GM19397 (cell line): Measurements from ENCODE around the gene RAX.

Experiments used
- ATAC-seq: cut with Tn5 transposase; IDR thresholded peaks from one replicate; pipeline ENCODE4 v1.9.1; 2021; ENCODE audit warnings: mild to moderate bottlenecking, moderate library complexity; ENCODE audit not compliant: unreplicated experiment

Gene RAX

GRCh38 chr18:59249199-59249774, 24.0 kb downstream of the RAX start:
- ATAC-seq: no peak

GRCh38 chr18:59246796-59247195, 26.5 kb downstream of the RAX start:
- ATAC-seq: no peak

DNA sequence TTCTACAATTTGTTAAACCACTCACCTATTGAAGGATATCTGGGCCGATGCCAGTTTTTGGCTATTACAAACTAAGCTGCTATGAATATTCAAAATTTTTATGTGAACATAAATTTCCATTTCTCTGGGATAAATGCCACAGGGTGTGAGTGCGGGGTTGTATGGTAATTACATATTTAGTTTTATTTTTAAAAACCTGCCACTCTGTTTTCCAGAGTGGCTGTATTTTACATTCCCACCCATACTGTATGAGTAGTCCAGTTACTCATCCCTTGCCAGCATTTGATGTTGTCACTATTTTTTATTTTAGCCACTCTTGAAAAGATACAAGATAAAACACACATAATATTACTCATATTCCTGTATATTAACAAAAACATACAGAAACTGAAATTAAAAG, 30.3 kb downstream of the RAX start:
- ATAC-seq: no peak

DNA sequence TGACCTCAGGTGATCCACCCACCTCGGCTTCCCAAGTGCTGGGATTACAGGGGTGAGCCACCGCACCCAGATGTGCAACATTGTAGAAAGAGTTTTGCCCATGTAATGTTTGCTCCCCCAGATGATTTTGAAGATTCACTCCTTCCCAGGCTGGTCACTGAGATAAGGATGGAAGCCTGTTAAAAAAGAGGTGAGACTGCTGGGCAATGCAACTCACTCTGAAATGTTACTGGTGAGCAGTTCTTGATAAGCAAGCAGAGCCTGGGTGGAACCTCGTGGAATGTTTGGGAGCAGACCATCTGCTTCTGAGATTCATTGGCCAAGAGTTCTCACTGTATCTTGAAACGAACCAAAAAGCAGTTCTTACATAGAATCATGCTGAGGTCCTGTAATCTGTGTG, 33.6 kb downstream of the RAX start:
- ATAC-seq: no peak

DNA sequence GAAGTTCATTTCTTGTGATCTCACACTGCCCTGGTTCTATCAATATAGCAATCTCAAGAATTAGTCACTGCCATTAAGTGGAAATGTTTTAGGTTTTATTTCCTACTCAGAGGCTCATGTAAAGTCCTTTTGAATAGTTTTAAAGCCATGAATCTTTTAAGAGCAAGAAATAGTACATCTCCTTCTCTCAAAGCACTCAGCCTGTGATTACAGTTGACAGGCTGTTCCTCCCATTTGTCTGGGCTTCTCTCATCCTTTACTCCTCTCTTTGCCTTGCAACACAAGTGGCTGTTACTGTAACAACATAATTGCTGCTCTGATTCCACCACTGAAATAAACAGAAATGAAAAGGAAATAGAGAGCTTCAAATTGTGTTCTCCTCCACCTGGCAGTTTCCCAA, 34.9 kb downstream of the RAX start:
- ATAC-seq: no peak

- no peak for ATAC-seq
These were observed 40.2 kb downstream of the RAX start for GRCh38 chr18:59233017-59233410.

DNA sequence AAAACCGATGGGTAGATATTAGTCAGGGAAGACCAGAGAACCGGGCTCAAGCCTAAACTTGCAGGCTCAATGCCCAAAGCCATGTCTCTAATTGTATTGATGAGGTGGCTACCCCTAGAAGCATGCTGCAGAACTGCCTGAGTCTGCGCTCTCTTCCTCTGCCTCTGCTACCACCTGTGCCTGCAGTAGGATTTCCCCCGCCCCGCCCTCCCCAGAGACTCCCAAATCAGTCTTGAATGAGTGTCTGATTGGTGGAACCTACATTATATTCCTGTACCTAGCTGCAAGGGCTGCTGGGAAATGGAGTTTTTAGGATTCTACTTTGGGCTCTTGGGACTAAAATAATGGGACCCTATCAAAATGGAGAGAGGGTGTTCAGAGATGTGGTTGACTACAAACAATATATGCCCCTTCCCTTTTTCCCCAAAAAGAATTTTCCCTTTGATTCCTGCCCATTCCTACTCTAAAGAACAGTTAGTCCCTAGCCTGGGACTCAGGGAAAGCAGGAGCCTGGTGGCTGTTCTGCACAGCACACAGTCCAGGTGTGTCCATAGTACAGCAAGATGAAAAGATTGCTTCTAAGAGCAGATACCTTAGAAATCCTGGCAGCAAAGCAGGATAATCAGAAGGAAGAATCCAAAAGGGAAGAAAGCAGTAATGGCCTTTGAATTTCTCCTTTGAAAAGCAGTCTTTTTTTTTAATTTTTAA, 40.8 kb downstream of the RAX start:
- no peak for ATAC-seq

GRCh38 chr18:59231877-59232276, 41.4 kb downstream of the RAX start:
- ATAC-seq: no peak

DNA sequence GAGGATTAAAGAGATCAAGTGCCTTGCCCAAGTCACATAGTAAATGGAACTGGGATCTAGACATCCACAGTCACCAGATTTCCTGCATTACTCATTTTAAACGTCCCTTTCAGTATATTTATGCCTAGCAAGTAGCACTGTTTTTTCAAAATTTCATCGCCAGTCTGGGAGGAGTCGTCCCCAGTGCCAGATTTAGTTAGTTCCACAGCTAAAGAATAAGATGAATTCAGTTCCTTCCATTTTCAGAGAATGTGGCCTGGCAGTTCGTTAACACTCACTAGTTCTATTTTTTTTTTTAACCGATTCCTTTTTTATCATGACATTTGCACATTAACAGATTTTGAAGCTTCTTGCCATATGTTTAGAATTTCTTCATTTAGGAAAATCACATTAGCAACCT, 42.1 kb downstream of the RAX start:
- ATAC-seq: no peak

DNA sequence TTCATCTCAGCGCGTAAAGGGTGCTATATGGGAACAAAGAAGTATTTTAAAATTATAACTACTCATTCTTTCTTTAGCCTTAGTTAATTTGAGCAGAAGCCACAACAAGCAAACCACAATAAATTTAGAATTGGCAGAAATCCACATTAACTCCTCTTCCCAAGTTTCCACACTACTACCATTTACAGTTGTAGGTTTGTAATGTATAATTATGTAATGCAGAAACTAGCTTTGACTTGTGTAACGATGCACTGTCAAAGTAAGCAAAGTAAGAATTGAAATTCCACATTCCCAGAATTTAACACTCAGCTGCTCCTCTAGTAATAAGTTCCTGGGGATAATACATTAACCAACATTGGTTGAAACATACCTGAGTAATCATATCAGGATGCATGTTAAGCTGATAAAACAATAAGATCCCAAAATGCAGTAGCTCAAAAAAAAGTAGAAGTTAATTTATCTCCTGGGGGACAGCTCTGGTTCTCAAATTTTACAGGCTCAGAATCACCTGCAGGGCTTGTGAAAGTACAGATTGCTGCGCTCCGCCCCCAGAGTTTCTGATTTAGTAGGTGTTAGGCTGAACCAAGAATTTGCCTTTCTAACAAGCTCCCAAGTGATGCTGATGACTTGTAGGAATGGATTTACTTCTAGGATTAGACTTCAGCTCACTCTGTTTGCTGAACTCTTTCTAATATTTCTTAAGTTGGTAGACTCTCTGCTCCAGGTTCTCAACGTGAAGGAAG, 43.4 kb downstream of the RAX start:
- ATAC-seq: no peak

GRCh38 chr18:59229191-59229590, 44.1 kb downstream of the RAX start:
- ATAC-seq: no peak

DNA sequence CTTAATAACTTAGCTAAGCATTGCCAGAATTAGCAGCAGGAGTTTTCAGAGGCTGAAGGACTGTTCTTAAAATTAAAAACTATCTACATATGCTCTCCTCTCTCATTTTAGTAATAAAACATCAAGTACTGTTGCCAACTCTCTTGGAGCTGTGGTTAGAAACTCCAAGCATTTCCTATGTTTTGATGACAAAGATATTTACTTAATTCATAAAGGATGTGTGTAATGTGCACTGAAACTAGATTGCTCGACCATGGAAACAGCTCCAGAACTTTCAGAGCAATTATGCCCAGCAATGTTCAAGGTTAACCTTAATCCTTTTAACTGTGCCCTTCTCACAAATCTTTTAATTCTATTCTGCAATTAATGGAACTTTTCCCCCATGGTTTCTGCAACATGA, 44.9 kb downstream of the RAX start:
- no peak for ATAC-seq

- no peak for ATAC-seq
These were observed 50.9 kb downstream of the RAX start for GRCh38 chr18:59222341-59222740.

DNA sequence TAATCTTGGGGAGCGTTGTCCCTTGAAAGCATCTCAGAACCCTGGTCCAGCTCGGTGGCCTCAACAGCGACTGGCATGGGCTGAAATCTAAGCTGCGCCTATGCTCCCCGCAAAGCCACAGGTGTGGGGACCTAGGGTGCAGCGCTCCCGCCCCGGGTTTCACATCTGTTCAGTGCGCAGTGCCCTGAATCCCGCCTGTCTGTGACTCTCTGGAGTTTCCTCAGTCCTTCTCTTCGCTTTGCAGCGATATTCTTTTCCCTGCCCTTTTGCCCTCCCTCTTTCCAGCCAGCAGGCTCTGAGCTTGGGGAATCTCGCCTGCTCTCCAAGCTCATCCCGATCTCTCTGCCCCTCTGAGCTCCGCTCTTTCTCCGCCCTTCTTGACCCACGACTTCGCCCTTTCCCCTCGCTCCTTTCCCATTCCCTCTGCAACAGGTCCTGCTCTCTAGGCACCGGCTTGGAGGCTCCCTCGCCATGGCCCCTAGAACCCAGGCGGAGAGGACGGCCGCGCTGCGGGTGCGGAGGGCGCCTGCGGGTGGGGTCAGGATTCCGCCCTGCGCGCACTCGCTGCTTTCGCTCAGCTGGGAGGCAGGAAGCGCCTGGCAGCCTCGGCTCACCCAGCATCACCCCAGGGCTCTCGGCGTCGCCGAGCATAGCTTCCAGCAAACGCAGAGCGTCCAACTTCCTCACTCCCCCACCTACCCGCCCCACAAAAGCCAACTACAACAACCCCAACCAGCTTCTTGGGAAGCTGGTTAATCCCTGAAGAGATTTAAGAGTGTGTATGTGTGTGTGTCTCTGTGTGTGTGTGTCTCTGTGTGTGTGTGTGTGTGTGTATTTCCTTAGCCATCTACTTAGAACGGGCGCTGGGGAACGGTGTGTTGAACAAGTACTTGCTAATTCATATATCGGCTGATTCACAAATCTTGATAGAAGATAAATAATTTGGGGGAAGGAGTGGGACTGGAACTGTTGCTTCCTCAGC, 52.2 kb downstream of the RAX start:
- ATAC-seq: no peak

GRCh38 chr18:59220164-59220783, 53.0 kb downstream of the RAX start:
- ATAC-seq: no peak

DNA sequence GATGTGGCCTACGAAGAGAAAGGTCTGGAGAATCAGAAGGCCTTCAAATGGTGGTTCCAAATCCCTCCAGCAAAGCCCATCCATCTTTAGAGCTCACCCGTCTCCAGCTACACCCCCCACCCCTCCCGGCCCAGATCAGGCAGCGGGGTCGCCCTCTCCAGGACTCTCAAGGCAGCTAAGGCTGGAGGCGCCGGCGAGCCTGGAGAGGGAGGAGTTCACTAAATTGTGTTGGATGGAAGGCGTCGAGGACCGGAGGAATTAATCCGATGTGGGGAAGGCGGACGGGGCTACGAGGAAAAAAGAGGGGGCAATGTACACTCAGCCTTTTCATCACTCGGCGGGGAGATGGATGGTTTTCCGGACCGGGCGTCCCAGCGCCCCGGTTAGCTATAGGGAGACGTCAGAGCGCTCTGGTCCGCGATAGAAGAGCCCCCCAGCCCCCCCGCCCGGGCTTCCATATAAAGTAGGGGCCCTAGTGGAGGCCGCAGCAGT, 53.5 kb downstream of the RAX start, which contains the start of gene GRP:
GRP (plus strand) TSS at position 487 of the 492 bp plus-strand sequence. CDS start 108 bp downstream, outside the sequence.
- no peak for ATAC-seq

- no peak for ATAC-seq
These were observed 55.2 kb downstream of the RAX start for GRCh38 chr18:59218018-59218417.
